Bone marrow (tissue), 2 donors: ENCODE data around the gene MUC21.

Experiments used
- DNase-seq, 2 donors: peaks; one replicate each; lab custom pipeline; 2025; lab: John Stamatoyannopoulos, UW

MUC21 gene

GRCh38 chr6:30983439-30983838, at the start of gene MUC21:
TSS of gene MUC21 (plus strand) at chr6:30983718. CDS start at chr6:30983959, 241 bp downstream.
- no peak for DNase-seq

- no peak for DNase-seq
These were observed 48.5 kb upstream of the MUC21 start for GRCh38 chr6:30935018-30935417.

- no peak for DNase-seq
These were observed 46.3 kb upstream of the MUC21 start for GRCh38 chr6:30937265-30937664.

GRCh38 chr6:30938730-30939129, 44.8 kb upstream of the MUC21 start:
- no peak for DNase-seq

- no peak for DNase-seq
These were observed 44.0 kb upstream of the MUC21 start for GRCh38 chr6:30939473-30939872.

DNA sequence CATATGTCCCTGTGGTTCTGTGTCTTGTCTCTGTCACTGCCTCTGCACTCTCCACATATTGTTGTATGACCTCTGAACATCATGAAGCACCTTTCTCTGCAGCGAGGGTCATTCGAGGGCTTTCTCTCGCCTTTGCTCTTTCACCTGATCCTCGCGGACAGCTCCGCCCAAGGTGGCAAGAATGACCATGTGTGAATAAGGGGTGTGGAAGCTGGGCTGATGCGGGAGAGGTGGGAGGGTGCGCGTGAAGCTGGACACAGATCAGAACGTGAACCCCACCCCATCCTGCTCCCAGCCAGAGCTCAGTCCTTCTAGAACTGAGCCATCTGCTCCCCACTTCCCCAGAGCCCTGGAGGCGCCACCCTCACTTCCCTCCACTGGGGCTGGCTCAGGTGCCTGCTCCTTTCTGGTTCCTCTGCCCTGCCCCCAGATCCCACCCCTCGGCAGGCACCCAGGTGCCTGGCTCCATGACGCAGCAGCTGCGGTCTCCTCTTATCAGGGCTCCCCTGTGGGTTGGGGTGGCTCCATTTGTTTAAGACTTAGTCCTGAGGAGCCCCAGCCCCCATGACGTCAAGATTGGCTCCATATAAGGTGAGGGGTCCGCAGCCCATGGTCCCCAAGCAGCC, 43.0 kb upstream of the MUC21 start, which contains the start of gene MUCL3:
Gene MUCL3 (plus strand): TSS at position 613 of the 626 bp plus-strand sequence. CDS start 27 bp downstream, outside the sequence.
- no peak for DNase-seq

- no peak for DNase-seq
These were observed 41.0 kb upstream of the MUC21 start for GRCh38 chr6:30942338-30943060.

- DNase-seq = no peak
These were observed 39.5 kb upstream of the MUC21 start for GRCh38 chr6:30944051-30944450.

DNA sequence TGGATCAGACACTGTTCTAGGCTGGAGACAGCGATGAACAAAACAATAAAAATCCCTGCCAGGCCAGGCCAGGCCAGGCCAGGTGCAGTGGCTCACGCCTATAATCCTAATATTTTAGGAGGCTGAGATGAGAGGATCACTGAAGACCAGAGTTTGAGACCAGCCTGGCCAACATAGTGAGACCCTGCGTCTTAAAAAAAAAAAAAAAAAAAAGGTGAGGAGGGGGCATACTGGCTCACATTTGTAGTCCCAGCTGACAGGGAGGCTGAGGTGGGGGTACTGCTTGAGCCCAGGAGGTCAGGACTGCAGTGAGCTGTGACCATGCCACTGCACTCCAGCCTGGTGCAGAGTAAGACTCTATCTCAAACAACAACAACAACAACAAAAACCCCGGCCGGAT, 38.2 kb upstream of the MUC21 start:
- no peak for DNase-seq

DNA sequence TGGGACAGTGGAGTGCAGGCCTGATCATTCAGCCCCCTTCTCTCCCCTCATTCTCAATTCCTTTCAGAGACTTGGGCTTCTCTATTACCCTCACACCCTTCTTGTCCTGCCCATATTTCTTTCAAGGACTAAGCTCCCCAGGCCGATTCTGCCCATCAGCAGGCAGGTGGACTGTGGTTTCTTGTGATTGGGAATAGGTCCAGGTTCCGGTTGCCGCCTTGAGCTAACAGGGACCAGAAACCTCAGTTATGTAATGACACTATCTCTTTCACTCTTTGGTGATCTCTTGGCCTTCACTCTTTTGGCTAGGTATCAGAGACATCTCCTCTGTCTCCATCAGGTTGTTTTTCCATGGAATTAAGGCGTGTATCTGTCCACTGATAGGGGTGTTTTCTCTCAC, 36.3 kb upstream of the MUC21 start:
- no peak for DNase-seq

DNA sequence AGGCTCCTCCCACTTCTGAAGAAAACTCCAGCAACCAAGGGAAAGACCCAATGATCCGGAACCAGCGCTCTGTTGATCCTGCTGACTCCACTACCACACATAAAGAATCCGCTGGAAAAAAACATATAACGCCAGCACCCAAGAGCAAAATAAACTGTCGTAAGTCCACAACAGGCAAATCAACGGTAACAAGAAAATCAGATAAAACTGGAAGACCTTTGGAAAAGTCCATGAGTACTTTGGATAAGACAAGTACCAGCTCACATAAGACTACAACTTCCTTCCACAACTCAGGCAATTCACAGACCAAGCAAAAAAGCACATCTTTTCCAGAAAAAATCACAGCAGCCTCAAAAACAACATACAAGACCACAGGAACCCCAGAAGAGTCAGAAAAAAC, 34.7 kb upstream of the MUC21 start:
- DNase-seq = no peak

DNA sequence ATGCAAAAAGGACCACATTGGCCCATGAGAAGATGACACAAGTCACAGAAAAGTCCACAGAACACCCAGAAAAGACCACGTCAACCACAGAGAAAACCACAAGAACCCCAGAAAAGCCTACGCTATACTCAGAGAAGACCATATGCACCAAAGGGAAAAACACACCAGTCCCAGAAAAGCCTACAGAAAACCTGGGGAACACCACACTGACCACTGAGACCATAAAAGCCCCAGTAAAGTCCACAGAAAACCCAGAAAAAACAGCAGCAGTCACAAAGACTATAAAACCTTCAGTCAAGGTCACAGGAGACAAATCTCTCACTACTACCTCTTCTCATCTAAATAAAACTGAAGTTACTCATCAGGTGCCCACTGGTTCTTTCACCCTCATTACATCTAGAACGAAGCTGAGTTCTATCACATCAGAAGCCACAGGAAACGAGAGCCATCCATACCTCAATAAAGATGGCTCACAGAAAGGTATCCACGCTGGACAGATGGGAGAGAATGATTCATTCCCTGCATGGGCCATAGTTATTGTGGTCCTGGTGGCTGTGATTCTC, 31.5 kb upstream of the MUC21 start:
- DNase-seq = no peak

DNA sequence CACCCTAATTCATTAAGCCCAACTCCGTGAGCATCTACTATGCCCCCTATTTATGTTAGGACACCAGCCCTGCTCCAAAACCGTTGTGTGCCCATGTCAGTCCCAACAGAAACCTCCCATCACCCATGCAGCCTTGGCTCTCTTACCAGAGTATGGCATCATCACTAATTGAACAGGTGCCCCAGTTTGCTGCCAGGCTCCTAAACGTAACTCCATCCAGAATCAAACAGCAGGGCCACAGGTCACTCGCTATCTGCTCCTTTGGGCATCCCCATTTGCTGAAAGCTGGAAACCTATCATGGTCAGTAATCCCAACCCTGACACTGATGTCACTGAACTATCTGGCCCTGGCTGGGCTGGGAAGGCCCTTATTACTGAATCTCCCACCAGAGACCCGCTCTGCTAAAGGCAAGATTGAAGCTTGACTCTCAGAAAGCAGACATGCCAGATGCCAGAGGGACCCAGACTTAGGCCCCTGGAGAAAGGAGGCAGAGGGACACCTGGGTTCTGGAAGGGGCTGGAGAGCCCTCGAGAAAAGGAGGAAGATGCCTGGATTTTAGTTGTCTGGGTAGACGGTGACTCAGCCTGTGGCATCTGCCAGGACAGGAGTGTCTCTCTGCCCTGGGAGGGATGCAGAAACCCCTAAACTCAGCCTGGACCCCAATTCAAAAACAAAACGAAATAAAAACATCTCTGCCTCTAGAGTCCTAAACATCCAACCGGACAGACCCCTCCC, 28.7 kb upstream of the MUC21 start:
- DNase-seq = no peak

DNA sequence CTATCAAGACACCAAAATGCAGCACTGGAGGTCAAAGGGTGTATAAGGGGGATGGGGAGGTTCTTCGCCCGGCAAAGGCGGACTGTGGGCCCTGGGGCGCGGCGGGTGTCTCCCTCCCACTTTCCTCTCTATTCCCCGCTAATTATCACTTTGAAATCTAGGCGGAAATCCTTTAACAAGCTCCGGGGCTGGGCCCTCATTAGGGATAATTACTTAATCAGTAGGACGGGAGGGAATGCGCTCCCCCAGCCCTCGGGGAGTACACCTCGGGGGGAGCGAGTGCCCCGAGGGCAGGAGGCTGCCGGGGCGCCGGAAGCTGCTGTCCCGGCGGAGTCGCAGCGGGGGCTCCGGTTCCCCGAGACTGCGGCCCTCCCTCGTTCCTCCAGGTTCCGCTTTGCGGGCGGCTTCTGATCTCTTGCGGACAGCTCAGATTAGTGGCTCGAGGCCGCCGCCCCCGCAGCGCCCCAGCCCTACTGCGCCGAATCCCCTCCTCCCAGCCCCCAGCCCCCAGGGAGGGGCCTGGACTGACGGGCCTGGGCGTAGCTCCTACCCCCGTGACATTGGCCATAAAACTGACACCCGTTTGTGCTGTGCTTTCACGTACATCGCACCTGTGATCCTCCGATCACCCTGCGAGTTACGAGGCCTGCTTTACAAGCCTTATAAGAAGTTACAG, 28.0 kb upstream of the MUC21 start:
- DNase-seq = peak; percentile 38 to 46

- DNase-seq = no peak
These were observed 25.8 kb upstream of the MUC21 start for GRCh38 chr6:30957716-30958115.

DNA sequence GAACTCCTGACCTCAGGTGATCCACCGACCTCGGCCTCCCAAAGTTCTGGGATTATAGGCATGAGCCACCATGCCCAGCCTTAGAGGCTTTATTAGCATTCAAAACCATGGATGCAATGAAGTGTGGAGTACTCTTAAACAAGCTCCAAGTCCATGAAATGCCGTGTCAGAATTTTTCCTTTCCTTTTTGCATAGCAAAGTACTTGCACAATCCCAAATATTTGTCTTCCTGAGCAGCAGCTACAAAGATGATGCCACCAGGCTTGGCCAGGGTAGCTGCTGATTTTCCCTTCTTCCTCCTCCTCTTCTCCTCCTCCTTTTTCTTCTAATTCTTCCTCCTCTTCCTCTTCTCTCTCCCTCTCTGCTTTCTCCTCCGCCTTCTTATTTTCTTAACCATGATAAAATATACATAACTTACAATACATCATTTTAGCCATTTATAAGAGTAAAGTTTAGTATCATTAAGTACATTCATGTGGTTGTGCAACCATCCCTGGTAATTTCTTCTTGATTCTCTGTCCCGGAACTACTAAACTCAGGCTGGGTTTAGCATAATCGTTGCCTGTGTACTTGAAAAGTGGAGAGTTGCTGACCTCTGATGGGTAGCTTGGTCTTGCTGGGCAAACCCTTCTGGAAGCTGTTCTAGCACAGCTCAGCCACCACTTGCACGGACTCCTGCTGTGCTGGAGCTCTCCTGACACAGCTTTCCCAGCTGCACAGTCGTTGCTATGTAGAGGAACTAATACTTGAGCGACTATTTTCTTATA, 22.4 kb upstream of the MUC21 start:
- no peak for DNase-seq

DNA sequence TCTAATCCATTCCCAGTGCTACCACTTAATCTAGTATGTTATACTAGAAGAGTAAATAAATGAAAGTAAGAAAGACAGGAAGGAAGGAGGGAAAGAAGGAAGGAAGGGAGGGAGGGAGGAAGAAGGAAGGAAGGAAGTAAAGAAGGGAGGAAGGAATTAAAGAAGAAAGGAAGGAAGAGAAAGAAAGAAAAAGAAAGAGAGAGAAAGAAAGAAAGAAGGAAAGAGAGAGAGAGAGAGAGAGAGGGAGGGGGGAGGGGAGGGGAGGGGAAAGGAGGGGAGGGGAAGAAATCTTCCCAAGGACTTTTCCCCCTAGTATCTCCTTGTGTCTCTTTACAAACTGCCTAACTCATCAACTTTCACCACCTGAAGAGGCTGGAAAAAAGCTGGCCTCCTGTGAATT, 20.8 kb upstream of the MUC21 start:
- no peak for DNase-seq

DNA sequence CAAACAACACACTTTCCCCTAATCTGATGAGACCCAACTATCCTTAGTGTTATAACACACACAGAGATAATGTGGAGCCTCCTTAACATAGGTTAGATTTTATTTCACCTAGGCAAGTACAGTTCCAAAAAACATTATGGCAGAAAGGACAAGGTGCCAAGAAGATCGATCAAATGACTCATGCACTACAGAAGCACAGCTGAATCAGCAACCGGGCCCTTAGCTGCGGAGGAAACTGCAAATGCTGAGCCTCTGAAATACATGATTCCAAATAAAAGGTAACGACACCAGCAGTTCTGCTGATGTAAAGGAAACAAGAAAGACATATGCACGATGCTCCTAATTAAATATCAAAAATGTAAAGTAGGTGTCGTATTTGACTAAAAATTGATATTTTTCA, 19.9 kb upstream of the MUC21 start:
- DNase-seq = no peak

DNA sequence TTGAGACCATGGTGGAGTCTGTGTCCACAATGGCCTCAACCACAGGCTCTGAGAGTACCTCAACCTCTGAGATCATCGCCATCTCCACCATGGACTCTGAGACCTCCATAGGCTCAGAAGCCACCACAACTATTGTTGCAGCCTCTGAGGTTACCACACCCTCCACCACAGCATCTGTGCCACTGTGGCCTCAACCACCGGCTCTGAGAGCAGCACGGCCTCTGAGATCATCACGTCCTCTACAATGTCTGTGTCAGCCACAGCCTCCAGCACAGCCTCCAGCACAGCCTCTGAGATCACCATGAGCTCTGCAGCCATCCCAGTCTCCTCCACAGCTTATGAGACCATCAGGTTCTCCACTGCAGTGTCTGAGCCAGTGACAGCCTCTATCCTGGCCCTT, 19.4 kb upstream of the MUC21 start:
- no peak for DNase-seq

DNA sequence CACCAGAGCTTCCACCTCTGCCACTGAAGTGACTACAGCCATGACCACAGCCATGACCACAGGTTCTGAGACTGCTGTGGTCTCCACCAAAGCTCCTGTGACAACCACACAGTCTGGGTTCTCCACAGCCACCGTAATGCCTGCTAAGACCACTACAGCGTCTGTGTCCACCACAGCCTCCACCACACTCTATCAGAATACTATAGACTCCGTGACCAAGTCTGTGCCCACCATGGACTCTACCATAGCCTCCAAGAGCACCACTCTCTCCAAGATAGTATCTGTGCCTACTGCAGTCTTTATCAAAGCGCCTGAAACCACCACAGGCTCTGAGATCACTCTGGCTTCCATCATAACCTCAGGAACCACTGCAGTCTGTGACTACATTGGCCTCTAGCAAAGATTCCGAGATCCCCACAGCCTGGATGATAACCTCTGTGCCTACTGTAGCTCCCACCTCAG, 18.3 kb upstream of the MUC21 start:
- no peak for DNase-seq

GRCh38 chr6:30966154-30966553, 17.4 kb upstream of the MUC21 start:
- no peak for DNase-seq
